AG04449 (cell line): Measurements from ENCODE around the gene ARMC12.

Source experiments
- CTCF ChIA-PET: fragments of 350-600 bp; formaldehyde crosslinking; extraction: SDS; loops from one replicate; lab custom pipeline; 2021; ENCODE audit warnings: antibody characterized with exemption; lab: Yijun Ruan, JAX
- POLR2A ChIA-PET: fragments of 400-600, 350-600 bp; formaldehyde crosslinking; extraction: SDS; loops from one replicate; lab custom pipeline; 2020; ENCODE audit warnings: antibody characterized with exemption, inconsistent platforms; lab: Yijun Ruan, JAX
- DNase-seq: peaks from one replicate; pipeline ENCODE4 v3.0.0-alpha.2; 2010; ENCODE audit warnings: low read depth, low spot score
- H3K4me3 ChIP-seq: 2 replicates; pipeline ENCODE4 v1.5.1; 2011; ENCODE audit warnings: low read depth, mild to moderate bottlenecking, control low read depth, low read length
- CTCF ChIP-seq: IDR thresholded peaks from one replicate; pipeline ENCODE4 v1.5.1; 2011; ENCODE audit warnings: mild to moderate bottlenecking, moderate library complexity, low read length, control low read depth, inconsistent platforms; ENCODE audit not compliant: insufficient read depth; ENCODE audit errors: missing control alignments

The ARMC12 gene

DNA sequence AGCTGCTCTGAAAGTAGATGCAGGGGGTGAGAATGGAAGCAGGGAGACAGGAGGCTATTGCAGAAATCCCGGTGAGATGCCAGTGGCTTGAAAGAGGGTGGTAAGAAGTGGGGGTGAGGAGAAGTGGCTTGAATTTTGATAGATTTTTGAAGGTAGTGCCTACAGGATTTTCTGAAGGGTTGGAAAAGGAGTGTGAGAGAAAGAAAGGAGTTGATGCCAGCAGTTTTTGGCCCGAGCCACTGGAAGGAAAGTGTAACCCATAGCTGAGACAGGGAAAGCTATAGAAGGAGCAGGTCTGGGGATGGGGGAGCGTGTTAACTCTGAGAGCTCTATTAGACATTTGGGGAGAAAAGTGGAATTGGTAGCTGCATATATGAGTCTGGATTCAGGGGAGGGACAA lies 9.7 kb downstream of the ARMC12 start:
- TF ChIP-seq CTCF = no peak
- no peak for DNase-seq
- CTCF ChIA-PET = interaction anchor here (10.2 kb wide), 1 partner anchor 9 kb away, joined by 88 read pairs; the partner anchor contains the start of gene ARMC12
- POLR2A ChIA-PET = no interaction called here
- no peak overlapping the region for H3K4me3 ChIP-seq

DNA sequence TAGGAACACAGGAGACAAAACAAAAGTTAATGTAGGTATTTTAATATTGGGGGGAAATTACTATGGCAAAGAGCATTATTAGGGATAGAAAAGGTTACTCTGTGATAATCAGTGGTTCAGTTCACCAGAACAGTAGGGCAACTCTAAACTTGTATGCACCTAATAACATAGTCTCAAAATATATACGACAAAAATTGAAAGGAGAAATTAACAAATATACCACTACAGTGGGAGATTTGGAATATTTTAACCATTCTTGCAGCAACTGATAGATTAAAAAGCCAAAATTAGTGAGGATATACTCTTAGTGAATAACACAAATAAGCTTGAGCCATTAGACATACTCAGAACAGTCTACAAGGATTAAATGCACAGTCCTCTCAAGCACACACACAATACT lies 11.0 kb downstream of the ARMC12 start:
- no peak overlapping the region for H3K4me3 ChIP-seq
- TF ChIP-seq CTCF = no peak
- POLR2A ChIA-PET = no interaction called here
- CTCF ChIA-PET = interaction anchor here (10.2 kb wide), 1 partner anchor 10 kb away, joined by 88 read pairs; the partner anchor contains the start of gene ARMC12
- no peak for DNase-seq

GRCh38 chr6:35750557-35750956 lies 13.7 kb downstream of the ARMC12 start:
- TF ChIP-seq CTCF = no peak
- no peak overlapping the region for H3K4me3 ChIP-seq
- ChIA-PET CTCF (interaction anchor here (1.1 to 10.2 kb wide), 2 partner anchors 13 to 167 kb away, joined by 4 to 88 read pairs; partner anchors contain the start of gene ARMC12), POLR2A (no interaction called here)
- no peak for DNase-seq

DNA sequence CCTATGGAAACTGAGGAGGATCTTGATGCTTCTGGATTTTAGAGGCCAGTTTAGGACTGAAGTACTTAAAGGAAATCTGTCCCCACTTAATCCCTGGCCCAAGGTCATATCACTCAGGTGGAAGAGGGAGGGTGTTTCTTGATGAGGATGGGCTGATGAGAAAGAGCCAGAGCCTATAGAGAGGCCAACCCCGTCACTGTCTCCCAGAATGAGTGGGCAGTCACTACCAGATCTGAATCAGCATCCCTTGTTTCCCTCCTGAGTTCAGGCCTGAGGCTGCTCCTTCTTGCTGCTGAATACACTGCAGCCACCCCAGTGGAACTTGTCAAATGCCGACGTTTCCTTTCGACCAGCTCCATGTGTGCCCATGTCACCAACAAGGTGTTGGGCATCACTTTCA lies 14.8 kb downstream of the ARMC12 start:
- DNase-seq = no peak
- H3K4me3 ChIP-seq = no peak overlapping the region
- TF ChIP-seq CTCF = no peak
- ChIA-PET CTCF (interaction anchor here (1.0 to 10.2 kb wide), 2 partner anchors 14 to 18 kb away, joined by 3 to 88 read pairs; partner anchors contain the start of gene ARMC12), POLR2A (no interaction called here)

DNA sequence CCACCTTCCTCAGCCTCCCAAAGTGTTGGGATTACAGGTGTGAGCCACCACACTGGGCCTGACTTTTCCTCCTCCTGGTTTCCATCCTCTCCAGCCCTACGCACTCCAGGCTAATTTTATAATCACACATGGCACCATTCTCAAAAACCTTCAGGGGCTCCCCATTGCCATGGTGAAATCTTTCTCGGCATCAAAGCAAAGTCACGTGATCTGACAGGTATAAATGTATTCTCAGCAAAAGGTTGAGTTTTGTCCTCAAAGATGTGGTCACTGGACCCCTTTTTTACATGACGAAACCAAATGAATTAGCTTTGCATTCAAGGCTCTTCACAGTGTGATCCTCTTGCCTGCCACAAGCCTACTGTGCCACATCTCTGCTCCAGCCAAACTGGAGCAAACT lies 15.5 kb downstream of the ARMC12 start:
- H3K4me3 ChIP-seq = no peak overlapping the region
- no peak for DNase-seq
- TF ChIP-seq CTCF = no peak
- ChIA-PET POLR2A (no interaction called here), CTCF (interaction anchor here (1.0 to 10.2 kb wide), 2 partner anchors 15 to 18 kb away, joined by 3 to 88 read pairs; partner anchors contain the start of gene ARMC12)

- ChIA-PET CTCF (interaction anchor here (0.9 to 10.2 kb wide), 5 partner anchors 11 to 605 kb away, joined by 3 to 88 read pairs (median 4); partner anchors contain the start of gene ARMC12), POLR2A (no interaction called here)
- no peak overlapping the region for H3K4me3 ChIP-seq
- TF ChIP-seq CTCF = no peak
- no peak for DNase-seq
Measured at GRCh38 chr6:35754452-35755277, 17.8 kb downstream of the ARMC12 start.
